SK-MEL-5 (cell line): ENCODE data around the gene DYNLL2. TPM values are rescaled to one million over a fixed set of nuclear protein-coding genes. Genes with fewer than 3 reads are reported as not detected.
"Not testable (repeated sequence)": the region's sequence is repeated elsewhere in the genome, so short reads cannot be mapped to it uniquely, and the experiment has no call there.

Source experiments
- DNase-seq: peaks from one replicate; pipeline ENCODE4 v3.0.0-alpha.2; 2016; ENCODE audit warnings: low read depth, low spot score
- in situ Hi-C: cut with HindIII; loops from 2 replicates; pipeline ENCODE4 v1.10.0; 2016; ENCODE audit warnings: low sequenced_read_pairs, high pct_unique_total_duplicates, low pct_unique_long_range_greater_than_20kb
- polyA plus RNA-seq, 2 experiments: library from polyadenylated mRNA; depleted of rRNA; stranded (reverse); fragments of >200 nt; gene quantifications; 2 replicates each; pipeline ENCODE4 v1.2.3, GENCODE V29; 2015
- total RNA-seq: library from RNA; depleted of rRNA; stranded (reverse); fragments of >200 nt; shearing (Covaris generic); gene quantifications from 2 replicates; pipeline ENCODE4 v1.2.3, GENCODE V29; 2014; rRNA removed

The DYNLL2 gene
- total RNA-seq: 8.8 and 9.8 TPM in 2 replicates
- 27.6 and 32.6 TPM in 2 replicates for polyA plus RNA-seq (2015; cell fraction: cytosol; rRNA removed)
- 9.4 and 14.2 TPM in 2 replicates for polyA plus RNA-seq (2015; cell fraction: nucleus; rRNA removed)

DNA sequence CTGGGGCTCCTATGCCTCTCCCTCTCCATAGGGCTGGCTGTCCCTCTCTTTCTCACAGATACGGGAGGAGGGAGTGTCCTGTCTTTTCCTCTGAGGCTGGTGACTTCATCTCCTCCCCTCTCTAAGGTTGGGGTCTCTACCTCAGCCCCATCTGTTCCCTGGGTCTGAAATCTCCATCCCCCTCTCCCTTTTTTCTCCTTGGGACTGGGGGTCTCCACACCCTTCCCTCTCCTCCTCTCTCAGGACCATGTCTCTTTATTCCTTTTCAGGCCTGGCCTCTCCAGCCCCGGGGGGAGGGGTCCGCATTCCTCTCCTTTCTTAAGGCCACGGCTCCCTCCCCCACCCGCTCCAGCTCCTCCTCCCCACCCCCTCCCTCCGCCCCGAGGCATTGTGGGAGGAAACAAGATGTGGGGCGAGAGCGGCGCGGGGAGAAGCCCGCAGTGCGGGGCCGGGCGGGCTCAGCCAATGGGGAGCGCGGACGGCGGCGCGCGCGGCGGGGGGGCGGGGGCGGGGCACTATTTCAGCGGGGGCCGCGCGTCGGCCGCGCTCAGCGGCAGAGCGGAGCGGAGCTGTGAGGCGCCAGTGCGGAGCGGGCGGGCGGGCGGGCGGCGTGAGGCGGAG, at the start of gene DYNLL2:
TSS of gene DYNLL2 (plus strand) at position 550 of the 621 bp plus-strand sequence. CDS start 3,672 bp downstream, outside the sequence.
- DNase-seq: peak; percentile 92
- in situ Hi-C loops: no loop called here

- no peak for DNase-seq
- in situ Hi-C loops: no loop called here
Measured at GRCh38 chr17:58039975-58040374, 43.2 kb upstream of the DYNLL2 start.

GRCh38 chr17:58040386-58040785, 42.8 kb upstream of the DYNLL2 start:
- no peak for DNase-seq
- in situ Hi-C loops: no loop called here

DNA sequence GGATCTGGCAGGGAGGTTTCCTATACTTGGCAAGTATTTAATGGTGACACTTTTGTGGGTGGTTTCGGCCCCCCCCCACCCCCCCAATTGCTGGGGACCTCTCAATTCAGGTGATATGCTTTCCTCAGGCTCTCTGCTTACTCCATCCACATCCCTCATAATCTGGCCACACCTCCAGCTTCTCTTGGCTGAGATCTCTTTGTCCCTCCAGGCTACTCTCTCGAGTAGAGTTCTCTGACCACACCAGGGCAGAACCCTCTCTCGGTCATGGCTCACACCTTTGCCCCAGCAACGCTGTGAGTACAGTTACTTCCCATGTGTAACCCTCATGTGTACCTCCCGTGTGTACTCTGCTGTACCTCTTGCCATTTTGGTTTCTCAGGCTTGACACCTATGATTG, 42.1 kb upstream of the DYNLL2 start:
- no peak for DNase-seq
- in situ Hi-C loops: no loop called here

GRCh38 chr17:58043221-58044181, 39.7 kb upstream of the DYNLL2 start:
- no peak for DNase-seq
- in situ Hi-C loops: no loop called here

DNA sequence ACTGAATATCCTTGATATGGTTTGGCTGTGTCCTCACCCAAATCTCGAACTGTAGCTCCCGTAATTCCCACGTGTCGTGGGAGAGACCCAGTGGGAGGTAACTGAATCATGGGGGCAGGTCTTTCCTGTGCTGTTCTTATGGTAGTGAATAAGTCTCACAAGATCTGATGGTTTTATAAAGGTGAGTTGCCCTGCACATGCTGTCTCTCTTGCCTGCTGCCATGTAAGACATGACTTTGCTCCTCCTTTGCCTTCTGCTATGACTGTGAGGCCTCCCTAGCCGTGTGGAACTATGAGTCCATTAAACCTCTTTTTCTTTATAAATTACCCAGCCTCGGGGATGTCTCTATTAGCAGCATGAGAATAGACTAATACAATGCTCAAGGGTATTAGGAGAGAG, 39.0 kb upstream of the DYNLL2 start:
- in situ Hi-C loops, DNase-seq: not testable (repeated sequence)

- in situ Hi-C loops: no loop called here
- no peak for DNase-seq
Measured at GRCh38 chr17:58046239-58047094, 36.8 kb upstream of the DYNLL2 start.

DNA sequence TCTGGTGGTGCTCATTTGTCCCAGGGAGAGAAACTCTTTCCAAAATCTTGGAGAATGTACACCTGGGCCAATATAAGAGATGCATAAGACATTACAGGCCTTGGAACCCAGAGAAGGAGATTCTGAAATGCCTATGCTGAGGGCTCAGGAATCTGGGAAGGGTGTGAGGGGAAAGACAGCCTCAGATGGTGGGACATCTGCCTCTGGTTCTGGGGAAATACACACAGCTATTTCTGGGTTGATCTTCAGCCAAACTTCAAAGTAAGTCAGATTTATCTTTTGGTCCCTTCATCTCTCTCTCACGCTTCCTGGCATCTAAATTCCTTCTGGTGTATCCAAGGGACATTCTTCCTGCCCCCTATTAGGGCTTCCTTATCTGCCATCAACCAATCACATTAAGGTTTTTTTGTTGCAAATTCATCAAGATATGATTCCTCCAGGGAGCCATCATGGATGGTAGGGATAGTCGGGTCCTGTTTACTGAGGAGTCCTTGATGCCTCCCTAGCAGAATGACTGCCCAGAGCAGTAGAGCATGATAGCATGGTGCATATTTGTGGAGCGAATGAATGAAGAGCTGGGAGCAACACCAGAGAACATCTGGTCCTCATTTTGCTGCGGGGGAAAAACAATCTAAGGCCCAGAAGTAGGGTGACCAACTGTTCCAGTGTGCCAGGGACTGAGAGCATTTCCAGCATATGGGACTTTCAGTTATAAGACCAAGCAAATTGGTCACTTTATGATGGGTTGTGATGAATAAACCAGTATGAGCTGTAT, 35.7 kb upstream of the DYNLL2 start:
- DNase-seq: no peak
- in situ Hi-C loops: no loop called here

DNA sequence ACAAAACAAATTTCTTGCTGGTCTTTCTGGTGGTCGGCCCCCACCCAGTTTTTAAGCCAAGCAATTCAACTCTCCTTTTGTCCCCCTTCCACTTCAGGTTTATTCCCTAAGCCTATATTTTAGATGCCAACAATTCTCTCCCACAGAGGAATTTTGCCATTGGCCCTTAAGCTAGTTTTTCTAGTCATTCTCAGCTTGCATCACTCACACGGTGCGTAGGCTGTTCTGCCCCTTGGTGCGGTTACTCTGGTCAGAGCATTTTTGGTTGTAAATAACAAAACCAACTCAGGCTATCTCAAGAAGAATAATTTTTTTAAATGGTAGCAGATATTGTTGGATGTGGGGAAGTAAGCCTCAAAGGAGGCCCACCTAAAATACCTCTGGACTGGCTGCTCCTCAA, 33.7 kb upstream of the DYNLL2 start:
- DNase-seq: no peak
- in situ Hi-C loops: no loop called here

DNA sequence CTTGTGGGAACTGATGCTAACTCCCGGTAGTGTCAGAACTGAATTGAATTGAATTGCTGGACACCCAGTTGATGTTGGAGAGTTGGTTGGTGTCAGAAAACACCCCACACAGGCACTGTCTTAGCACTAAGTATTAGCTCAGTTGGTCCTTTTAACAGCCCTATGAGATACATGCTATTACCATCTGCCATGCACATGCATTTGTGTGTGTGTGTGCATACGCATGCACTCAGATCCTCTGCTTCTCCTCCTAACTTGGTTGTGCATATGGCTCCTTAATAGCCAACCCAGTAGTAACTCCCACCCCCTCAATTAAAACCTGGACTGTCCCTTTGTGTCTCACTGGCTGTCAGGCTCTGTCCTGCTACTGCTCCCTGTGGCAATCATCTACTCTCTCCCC, 32.3 kb upstream of the DYNLL2 start:
- in situ Hi-C loops: no loop called here

GRCh38 chr17:58051468-58051867, 31.8 kb upstream of the DYNLL2 start:
- no peak for DNase-seq
- in situ Hi-C loops: no loop called here

More for the DNA sequence above, 32.3 kb upstream of the DYNLL2 start:
- DNase-seq: no peak

DNA sequence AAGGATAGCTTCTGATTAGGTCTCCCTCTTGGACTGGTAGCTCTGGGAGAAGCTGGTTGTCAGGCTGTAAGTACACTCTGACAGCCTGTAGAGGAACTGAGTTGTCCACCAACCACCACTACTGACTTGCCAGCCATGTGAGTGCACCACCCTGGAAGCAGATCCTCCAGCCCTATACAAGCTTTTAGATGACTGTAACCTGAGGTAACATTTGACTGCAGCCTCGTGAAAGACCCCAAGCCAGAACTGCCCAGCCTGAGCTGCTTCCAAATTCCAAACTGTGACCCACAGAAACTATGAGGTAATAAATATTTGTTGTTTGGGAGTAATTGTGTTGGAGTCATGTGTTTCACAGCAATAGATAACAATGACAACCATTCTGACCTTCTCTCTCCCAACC, 30.8 kb upstream of the DYNLL2 start:
- in situ Hi-C loops: no loop called here

GRCh38 chr17:58052945-58053715, 30.1 kb upstream of the DYNLL2 start:
- in situ Hi-C loops: no loop called here
- peak; percentile 76 for DNase-seq

More for the DNA sequence above, 30.8 kb upstream of the DYNLL2 start:
- DNase-seq: peak; percentile 19

GRCh38 chr17:58054641-58055040, 28.6 kb upstream of the DYNLL2 start:
- no peak for DNase-seq
- in situ Hi-C loops: no loop called here

- in situ Hi-C loops: no loop called here
- DNase-seq: no peak
Measured at GRCh38 chr17:58056476-58056875, 26.7 kb upstream of the DYNLL2 start.

DNA sequence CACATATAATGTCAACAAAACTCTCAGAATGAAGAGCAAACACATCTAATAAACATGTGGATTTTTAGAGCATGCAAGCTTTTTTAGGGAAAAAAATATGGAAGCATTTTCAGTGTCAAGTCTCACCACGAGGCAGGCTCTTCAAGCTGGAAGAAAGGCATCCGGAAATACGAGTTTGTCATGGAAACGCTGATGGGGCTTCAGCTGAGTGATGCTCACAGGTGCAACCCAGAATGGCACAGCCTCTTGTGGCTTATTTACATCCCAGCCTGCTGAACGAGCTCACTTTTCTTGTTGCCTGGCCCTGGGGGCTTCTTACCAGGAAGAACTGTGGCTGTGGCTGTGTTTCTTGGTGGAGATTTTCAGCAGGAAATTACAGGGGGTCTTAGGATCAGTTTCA, 24.1 kb upstream of the DYNLL2 start:
- DNase-seq: no peak
- in situ Hi-C loops: no loop called here
